Adrenal gland (tissue), 12 donors: Measurements from ENCODE around the gene HOXC5. TPM values are rescaled to one million over a fixed set of nuclear protein-coding genes. Genes with fewer than 3 reads are reported as not detected.

Source experiments
- DNase-seq, 7 donors: peaks; one replicate each; pipeline ENCODE4 v3.0.0-alpha.2; 2019 to 2020
- H3K27ac ChIP-seq, 5 donors: fragments of 200-600 bp; sonication (generic) in 4 of 5; 1 replicate in 3 of 5; 2 replicates in 2 of 5; pipeline versions ENCODE4 v1.5.1 to v1.8.0; 2016 to 2020; ENCODE audit warnings: mild to moderate bottlenecking in 1 of 5
- H3K27me3 ChIP-seq: fragments of 200-600 bp; 2 replicates; pipeline ENCODE4 v1.8.0; 2021
- H3K36me3 ChIP-seq, 2 donors: fragments of 200-600 bp; replicated peaks in 1 of 2; 1 replicate in 1 of 2; 2 replicates in 1 of 2; pipeline versions ENCODE4 v1.5.1 to v1.8.0; 2018 to 2022
- H3K4me1 ChIP-seq, 2 donors: fragments of 200-600 bp; replicated peaks in 1 of 2; 1 replicate in 1 of 2; 2 replicates in 1 of 2; pipeline versions ENCODE4 v1.5.1 to v1.8.0; 2018 to 2021
- H3K4me3 ChIP-seq, 4 donors: fragments of 200-600 bp; sonication (generic) in 3 of 4; one replicate each; pipeline ENCODE4 v1.5.1; 2016 to 2018
- H3K9me3 ChIP-seq, 3 donors: fragments of 200-600 bp; sonication (generic) in 1 of 3; replicated peaks in 1 of 3; 1 replicate in 2 of 3; 2 replicates in 1 of 3; pipeline versions ENCODE4 v1.5.1 to v1.8.0; 2016 to 2021
- POLR2A ChIP-seq, 2 donors: fragments of 450-650 bp; IDR thresholded peaks; one replicate each; pipeline ENCODE4 v1.6.1; 2017; ENCODE audit warnings: antibody characterized with exemption in 2 of 2, mild to moderate bottlenecking in 2 of 2, moderate library complexity in 1 of 2
- WGBS, 4 donors: extraction: QIAGEN DNeasy Blood & Tissue Kit in 2 of 4; methylation state at CpG; one replicate each; pipeline versions ENCODE4 v1.1.5 to v1.1.7; 2013 to 2017; 5-methylcytosine and 5-hydroxymethylcytosine counted together
- intact Hi-C, 2 donors: fragments of 100-400 bp; cut with DNase I; formaldehyde crosslinking; loops; one replicate each; pipeline versions ENCODE4 v1.14.1 to v1.15.0; 2022 to 2023
- polyA plus RNA-seq, 3 donors: library from polyadenylated mRNA; stranded (reverse); fragments of 200-250 nt in 2 of 3; fragments of 350-450 nt in 1 of 3; fragmentation: Illumina TruSeq in 1 of 3; extraction: RNeasy Lipid Tissue Mini Kit (QIAGEN cat#74804) in 1 of 3; gene quantifications; one replicate each; pipeline ENCODE4 v1.2.3, GENCODE V29; 2013 to 2014
- total RNA-seq, 9 donors: library from RNA; depleted of rRNA in 4 of 9; stranded (reverse); fragments of >200 nt in 4 of 9; fragments of 120-200 nt in 1 of 9; fragmentation: NEBNext Ultra II Directional in 1 of 9; extraction: Animal tissue kit (Norgen Biotek cat#: 25700) in 1 of 9; gene quantifications; one replicate each; pipeline versions ENCODE4 v1.1.0 to v1.2.4, GENCODE V29; 2013 to 2023
- TF ChIP-seq, protein P1 (sequence below), 6 experiments: fragments of 450-650 bp in 4 of 6; fragments of 200-600 bp in 2 of 6; sonication (generic) in 1 of 6; IDR thresholded peaks; 1 replicate in 5 of 6; 2 replicates in 1 of 6; pipeline versions ENCODE4 v1.5.1 to v1.8.0; 2016 to 2021; ENCODE audit warnings: antibody characterized with exemption in 6 of 6, mild to moderate bottlenecking in 2 of 6, moderate library complexity in 1 of 6
- donor health status: healthy with polysubstance abuse.
- donor health status: Bipolar disorder and iron deficiency.
- donor health status: DM: yes; HTN: yes; CAD: no.
- donor health status: DM: no; HTN: no; CAD: no.
- donor health status: DM: no; HTN: no; CAD: no.
- donor health status: DM: yes; HTN: yes; CAD: no.

The HOXC5 gene
- total and polyA plus RNA-seq, 12 donors: 0.36 to 1.9 (median 0.77) TPM

DNA sequence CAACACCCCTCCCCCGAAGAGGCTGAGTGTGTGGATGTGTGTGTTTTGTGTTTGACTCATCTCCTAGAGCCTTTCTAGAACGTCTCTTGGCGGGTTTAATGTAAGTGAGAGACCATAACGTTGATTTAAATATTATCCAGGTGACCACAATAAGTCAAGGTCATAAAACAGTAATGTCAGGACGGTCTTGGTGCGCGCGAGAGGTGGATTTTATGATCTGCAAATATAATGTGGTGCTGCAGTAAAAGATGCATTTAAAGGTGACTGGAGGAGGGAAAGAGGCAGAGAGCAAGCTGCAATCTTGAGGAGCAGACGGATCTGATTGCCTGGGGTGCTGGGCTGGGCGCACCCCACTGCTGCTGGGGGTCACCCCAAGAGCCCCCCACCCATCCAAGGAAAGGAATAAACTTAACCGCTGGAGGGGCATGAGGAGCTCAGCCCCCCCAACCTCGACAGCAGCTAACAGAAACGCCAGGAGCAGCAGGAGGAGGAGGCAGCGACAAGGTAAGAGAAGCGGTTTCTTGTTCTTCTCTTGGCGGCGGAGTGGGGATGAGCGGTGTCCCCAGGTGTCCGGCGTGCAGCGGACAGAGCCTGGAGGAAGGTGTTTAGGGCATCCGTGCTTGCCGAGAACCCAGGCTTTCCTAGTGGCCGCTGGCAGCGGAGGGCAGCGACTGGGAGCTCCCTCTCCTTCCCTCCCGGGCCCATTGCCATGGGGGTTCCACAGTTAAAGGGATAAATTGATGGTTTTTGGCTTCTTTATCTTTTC is 42.4 kb upstream of the HOXC5 start:
- H3K9me3 ChIP-seq: no peaks in the 10 kb centered on the region
- intact Hi-C loops: no loop called here
- DNase-seq: no peak
- no peak for TF ChIP-seq POLR2A (IDR thresholded peaks at IDR 0.05)
- TF ChIP-seq, protein P1, sequence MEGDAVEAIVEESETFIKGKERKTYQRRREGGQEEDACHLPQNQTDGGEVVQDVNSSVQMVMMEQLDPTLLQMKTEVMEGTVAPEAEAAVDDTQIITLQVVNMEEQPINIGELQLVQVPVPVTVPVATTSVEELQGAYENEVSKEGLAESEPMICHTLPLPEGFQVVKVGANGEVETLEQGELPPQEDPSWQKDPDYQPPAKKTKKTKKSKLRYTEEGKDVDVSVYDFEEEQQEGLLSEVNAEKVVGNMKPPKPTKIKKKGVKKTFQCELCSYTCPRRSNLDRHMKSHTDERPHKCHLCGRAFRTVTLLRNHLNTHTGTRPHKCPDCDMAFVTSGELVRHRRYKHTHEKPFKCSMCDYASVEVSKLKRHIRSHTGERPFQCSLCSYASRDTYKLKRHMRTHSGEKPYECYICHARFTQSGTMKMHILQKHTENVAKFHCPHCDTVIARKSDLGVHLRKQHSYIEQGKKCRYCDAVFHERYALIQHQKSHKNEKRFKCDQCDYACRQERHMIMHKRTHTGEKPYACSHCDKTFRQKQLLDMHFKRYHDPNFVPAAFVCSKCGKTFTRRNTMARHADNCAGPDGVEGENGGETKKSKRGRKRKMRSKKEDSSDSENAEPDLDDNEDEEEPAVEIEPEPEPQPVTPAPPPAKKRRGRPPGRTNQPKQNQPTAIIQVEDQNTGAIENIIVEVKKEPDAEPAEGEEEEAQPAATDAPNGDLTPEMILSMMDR (IDR thresholded peaks at IDR 0.05): no peak
- 10 to 22% (median 12%) methylated on average over 21 to 27 of the region's 27 CpGs for WGBS, 4 donors
- no peak overlapping the region for H3K4me3 ChIP-seq
- no peaks in the 10 kb centered on the region for H3K36me3 ChIP-seq
- peaks cover 0 to 15% of the 10 kb centered on the region in 2 donors for H3K4me1 ChIP-seq
- H3K27me3 ChIP-seq: peaks cover 93% of the 10 kb centered on the region
- H3K27ac ChIP-seq: no peak overlapping the region

DNA sequence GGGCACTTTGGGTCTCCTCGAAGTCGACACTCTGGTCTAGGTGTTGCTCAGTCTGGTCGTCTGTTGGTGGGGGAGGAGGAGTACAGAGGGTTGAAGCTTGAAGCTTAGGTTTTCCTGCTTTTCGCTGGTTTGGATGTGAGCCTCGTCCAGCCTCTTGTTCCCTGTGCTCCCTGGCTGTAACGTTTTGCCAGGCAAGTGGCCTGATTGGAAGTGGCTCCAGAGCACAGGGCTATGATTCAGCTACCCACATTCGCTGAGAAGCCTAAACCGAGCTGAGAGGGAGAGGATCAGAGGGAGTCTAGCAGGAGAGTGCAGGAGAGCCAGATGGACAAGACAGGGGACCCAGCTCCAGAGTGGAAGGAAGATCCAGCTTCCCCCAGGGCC is 41.8 kb upstream of the HOXC5 start:
- Histone ChIP-seq H3K27ac (no peak overlapping the region), H3K4me1 (peaks cover 0 to 9% of the 10 kb centered on the region in 2 donors), H3K4me3 (no peak overlapping the region), H3K27me3 (peaks cover 91% of the 10 kb centered on the region), H3K36me3 (no peaks in the 10 kb centered on the region), H3K9me3 (no peaks in the 10 kb centered on the region)
- DNase-seq: no peak
- TF ChIP-seq, protein P1 (IDR thresholded peaks at IDR 0.05): no peak
- no peak for TF ChIP-seq POLR2A (IDR thresholded peaks at IDR 0.05)
- intact Hi-C loops: no loop called here
- WGBS, 4 donors: 6 to 24% (median 9%) methylated on average over 5 to 8 of the region's 8 CpGs

DNA sequence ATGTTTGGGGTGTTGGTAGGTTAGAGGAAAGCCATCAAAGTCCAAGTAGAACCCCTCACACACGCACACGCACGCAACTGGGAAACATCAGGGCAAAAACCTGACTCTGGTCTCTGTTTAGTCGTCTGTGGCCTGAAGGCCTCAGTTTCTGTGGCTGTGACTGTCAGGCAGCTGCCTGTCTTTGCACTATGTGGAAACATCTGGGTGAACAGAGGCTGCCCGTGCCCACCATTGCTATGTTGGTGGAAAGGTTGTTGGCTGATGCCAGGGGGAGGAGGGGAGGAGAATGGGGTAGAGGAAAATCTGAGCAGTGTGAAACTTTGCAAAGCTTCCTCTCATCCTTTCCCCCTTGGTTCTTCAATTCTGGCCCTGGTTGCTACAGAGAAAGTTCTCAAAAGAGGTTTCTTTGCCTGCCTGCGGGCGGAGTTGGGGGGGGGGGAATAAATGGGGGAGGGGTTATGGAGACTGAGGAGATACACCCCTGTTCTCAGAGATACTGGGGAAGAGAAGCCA is 40.4 kb upstream of the HOXC5 start:
- H3K9me3 ChIP-seq: no peaks in the 10 kb centered on the region
- no peaks in the 10 kb centered on the region for H3K36me3 ChIP-seq
- no peak for TF ChIP-seq POLR2A (IDR thresholded peaks at IDR 0.05)
- TF ChIP-seq, protein P1 (IDR thresholded peaks at IDR 0.05): no peak
- H3K4me1 ChIP-seq: peaks cover 0 to 6% of the 10 kb centered on the region in 2 donors
- no peak for DNase-seq
- peaks cover 84% of the 10 kb centered on the region for H3K27me3 ChIP-seq
- WGBS, 4 donors: 56 to 70% (median 66%) methylated on average over 5 to 7 of the region's 7 CpGs
- intact Hi-C loops: no loop called here
- H3K27ac ChIP-seq: no peak overlapping the region
- no peak overlapping the region for H3K4me3 ChIP-seq

DNA sequence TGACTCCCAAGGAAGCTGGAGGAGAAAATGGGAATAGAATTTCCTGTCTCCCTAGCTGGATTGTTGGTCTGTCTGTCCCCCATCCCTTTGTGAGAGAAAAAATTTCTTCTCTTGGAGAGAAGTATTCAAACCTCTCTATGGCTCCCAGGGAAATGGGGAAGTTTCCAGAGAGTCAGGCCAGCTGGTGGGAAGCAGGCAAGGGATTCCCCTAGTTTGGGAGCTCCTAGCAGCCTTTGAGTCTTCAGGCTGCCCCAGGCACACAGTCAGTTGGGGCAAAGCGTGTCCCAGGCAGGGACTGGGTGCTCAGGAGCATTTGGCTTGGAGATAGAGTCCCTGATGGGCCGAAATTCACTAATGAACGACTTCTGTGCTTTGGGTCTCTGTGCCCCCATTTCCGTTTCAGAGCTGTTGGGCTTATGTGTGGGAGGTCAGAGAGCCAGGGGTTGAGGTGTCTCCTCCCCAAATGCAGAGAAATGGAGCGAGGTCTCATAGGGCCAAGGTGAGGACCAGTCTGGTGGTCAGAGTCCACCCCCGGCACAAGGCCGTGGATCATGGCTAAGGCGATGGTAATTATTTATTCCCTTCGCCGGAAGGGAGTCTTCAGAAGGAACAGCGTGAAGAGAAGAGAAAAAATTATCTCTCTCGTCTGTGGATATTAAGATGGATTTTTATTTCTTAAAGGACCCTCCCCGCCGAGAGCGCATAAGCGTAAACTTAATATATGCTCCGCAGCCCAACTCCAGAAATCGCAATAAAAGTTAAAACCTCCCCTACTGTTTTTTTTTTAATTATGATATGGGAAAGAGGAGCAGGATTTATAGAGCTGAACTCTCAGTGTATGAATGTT is 39.5 kb upstream of the HOXC5 start:
- intact Hi-C loops: no loop called here
- Histone ChIP-seq H3K27me3 (peaks cover 75% of the 10 kb centered on the region), H3K4me3 (no peak overlapping the region)

More for the DNA sequence above, 39.5 kb upstream of the HOXC5 start:
- TF ChIP-seq, protein P1 (IDR thresholded peaks at IDR 0.05): no peak
- no peak for TF ChIP-seq POLR2A (IDR thresholded peaks at IDR 0.05)
- DNase-seq: no peak
- Histone ChIP-seq H3K27ac (no peak overlapping the region), H3K4me1 (peaks cover 0 to 6% of the 10 kb centered on the region in 2 donors), H3K36me3 (no peaks in the 10 kb centered on the region), H3K9me3 (no peaks in the 10 kb centered on the region)
- WGBS, 4 donors: 50 to 74% (median 57%) methylated on average over 18 of the region's 18 CpGs
